Glutamatergic neuron (in vitro differentiated cells): ENCODE measurements around the gene ZNF83. TPM values are rescaled to one million over a fixed set of nuclear protein-coding genes. Genes with fewer than 3 reads are reported as not detected.
"Not testable (repeated sequence)": the region's sequence is repeated elsewhere in the genome, so short reads cannot be mapped to it uniquely, and the experiment has no call there.

ENCODE experiments used
- DNase-seq: peaks from one replicate; pipeline ENCODE4 v3.0.0; 2022
- H3K27ac Mint-ChIP-seq: one replicate; pipeline ENCODE4 v1.8.0; 2020; ENCODE audit warnings: mild to moderate bottlenecking, mixed read lengths, inconsistent platforms; ENCODE audit not compliant: unreplicated experiment
- H3K27me3 Mint-ChIP-seq: one replicate; pipeline ENCODE4 v1.8.0; 2020; ENCODE audit warnings: mild to moderate bottlenecking, moderate library complexity, mixed read lengths, inconsistent platforms; ENCODE audit not compliant: unreplicated experiment
- H3K36me3 Mint-ChIP-seq: one replicate; pipeline ENCODE4 v1.8.0; 2020; ENCODE audit warnings: mild to moderate bottlenecking, mixed read lengths, inconsistent platforms; ENCODE audit not compliant: unreplicated experiment
- H3K4me1 Mint-ChIP-seq: one replicate; pipeline ENCODE4 v1.8.0; 2020; ENCODE audit warnings: mild to moderate bottlenecking, low read depth, mixed read lengths, inconsistent platforms; ENCODE audit not compliant: unreplicated experiment
- H3K4me3 Mint-ChIP-seq: one replicate; pipeline ENCODE4 v1.8.0; 2020; ENCODE audit warnings: mild to moderate bottlenecking, mixed read lengths, inconsistent platforms; ENCODE audit not compliant: unreplicated experiment
- H3K9me3 Mint-ChIP-seq: one replicate; pipeline ENCODE4 v1.8.0; 2020; ENCODE audit warnings: mild to moderate bottlenecking, moderate library complexity, mixed read lengths, inconsistent platforms; ENCODE audit not compliant: unreplicated experiment
- CTCF ChIP-seq: fragments of 200-600 bp; sonication (generic); IDR thresholded peaks from one replicate; pipeline ENCODE4 v1.5.0; 2021; ENCODE audit not compliant: partially characterized antibody, unreplicated experiment
- total RNA-seq: library from RNA; stranded (reverse); fragmentation: NEBNext Ultra II Directional; extraction: Animal tissue kit (Norgen Biotek cat#: 25700); gene quantifications from one replicate; pipeline ENCODE4 v1.2.1, GENCODE V29; 2021; ENCODE audit not compliant: unreplicated experiment

Gene ZNF83
- total RNA-seq, 1 donor from 2014 or later: 62.3 TPM

- Mint-ChIP-seq H3K4me3 (no peak overlapping the region), H3K9me3 (peaks cover 2% of the 10 kb centered on the region), H3K27ac (no peak overlapping the region), H3K4me1 (no peaks in the 10 kb centered on the region), H3K27me3 (peaks cover 8% of the 10 kb centered on the region), H3K36me3 (peaks cover 33% of the 10 kb centered on the region)
- DNase-seq: no peak
- no peak for TF ChIP-seq CTCF
Observed at GRCh38 chr19:52646571-52647217, 8.5 kb upstream of the ZNF83 start.

- TF ChIP-seq CTCF: no peak
- Mint-ChIP-seq H3K4me1 (peaks cover 4% of the 10 kb centered on the region), H3K4me3 (no peak overlapping the region), H3K27ac (peak overlapping the region; percentile 10), H3K36me3 (peaks cover 9% of the 10 kb centered on the region), H3K27me3 (peaks cover 2% of the 10 kb centered on the region), H3K9me3 (peaks cover 8% of the 10 kb centered on the region)
- DNase-seq: peak; percentile 48
Observed at GRCh38 chr19:52640916-52641315, 2.8 kb upstream of the ZNF83 start.

GRCh38 chr19:52639996-52640395, 1.8 kb upstream of the ZNF83 start:
- Mint-ChIP-seq H3K27me3 (peaks cover 3% of the 10 kb centered on the region), H3K27ac (no peak overlapping the region)
- no peak for TF ChIP-seq CTCF

GRCh38 chr19:52638601-52639000, 446 bp upstream of the ZNF83 start:
- Mint-ChIP-seq H3K9me3 (peaks cover 8% of the 10 kb centered on the region), H3K27me3 (peaks cover 6% of the 10 kb centered on the region), H3K4me3 (peak overlapping the region; percentile 95), H3K4me1 (peaks cover 4% of the 10 kb centered on the region), H3K27ac (no peak overlapping the region), H3K36me3 (peaks cover 9% of the 10 kb centered on the region)
- TF ChIP-seq CTCF: no peak
- peak; percentile 45 for DNase-seq

More at GRCh38 chr19:52639996-52640395, 1.8 kb upstream of the ZNF83 start:
- H3K9me3 Mint-ChIP-seq: peaks cover 8% of the 10 kb centered on the region
- H3K4me3 Mint-ChIP-seq: peak overlapping the region; percentile 80
- H3K36me3 Mint-ChIP-seq: peaks cover 9% of the 10 kb centered on the region
- DNase-seq: no peak
- H3K4me1 Mint-ChIP-seq: peaks cover 4% of the 10 kb centered on the region

GRCh38 chr19:52635786-52636570, 2.2 kb downstream of the ZNF83 start:
- H3K9me3 Mint-ChIP-seq: peaks cover 6% of the 10 kb centered on the region
- DNase-seq: no peak
- H3K36me3 Mint-ChIP-seq: peaks cover 13% of the 10 kb centered on the region
- TF ChIP-seq CTCF: no peak
- H3K4me1 Mint-ChIP-seq: peaks cover 4% of the 10 kb centered on the region
- peaks cover 6% of the 10 kb centered on the region for H3K27me3 Mint-ChIP-seq
- H3K27ac Mint-ChIP-seq: no peak overlapping the region
- H3K4me3 Mint-ChIP-seq: no peak overlapping the region

- H3K36me3 Mint-ChIP-seq: peaks cover 29% of the 10 kb centered on the region
- not testable (repeated sequence) for H3K27ac Mint-ChIP-seq, H3K4me1 Mint-ChIP-seq, H3K4me3 Mint-ChIP-seq, H3K9me3 Mint-ChIP-seq, H3K27me3 Mint-ChIP-seq, DNase-seq
Observed at GRCh38 chr19:52627441-52627840, 10.7 kb downstream of the ZNF83 start.
